ENCODE results near the gene DUS1L.

DUS1L gene

GRCh38 chr17:82065638-82066303 lies at the start of gene DUS1L:
Gene DUS1L (minus strand): TSS chr17:82065804. CDS start chr17:82065059, 745 bp downstream.
- DNase-seq: peak; percentile 21

- no peak for DNase-seq
Observed at GRCh38 chr17:82114872-82115271, 49.3 kb upstream of the DUS1L start.

GRCh38 chr17:82114447-82114846 lies 48.8 kb upstream of the DUS1L start:
- no peak for DNase-seq

GRCh38 chr17:82113941-82114340 lies 48.3 kb upstream of the DUS1L start:
- no peak for DNase-seq

GRCh38 chr17:82113422-82113821 lies 47.8 kb upstream of the DUS1L start:
- no peak for DNase-seq

- peak; percentile 34 for DNase-seq
Observed at GRCh38 chr17:82112914-82113311, 47.3 kb upstream of the DUS1L start.

GRCh38 chr17:82112181-82112913 lies 46.7 kb upstream of the DUS1L start:
- DNase-seq: no peak

GRCh38 chr17:82110298-82110697 lies 44.7 kb upstream of the DUS1L start:
- no peak for DNase-seq

- no peak for DNase-seq
Observed at GRCh38 chr17:82108961-82109475, 43.4 kb upstream of the DUS1L start.

- no peak for DNase-seq
Observed at GRCh38 chr17:82108496-82108945, 42.9 kb upstream of the DUS1L start.

- no peak for DNase-seq
Observed at GRCh38 chr17:82108038-82108437, 42.4 kb upstream of the DUS1L start.

- DNase-seq: no peak
Observed at GRCh38 chr17:82107341-82107860, 41.8 kb upstream of the DUS1L start.

- no peak for DNase-seq
Observed at GRCh38 chr17:82106688-82107305, 41.2 kb upstream of the DUS1L start.

GRCh38 chr17:82105882-82106687 lies 40.5 kb upstream of the DUS1L start:
- peak; percentile 85 for DNase-seq

- DNase-seq: no peak
Observed at GRCh38 chr17:82105417-82105881, 39.8 kb upstream of the DUS1L start.

- no peak for DNase-seq
Observed at GRCh38 chr17:82104797-82105416, 39.3 kb upstream of the DUS1L start.

- no peak for DNase-seq
Observed at GRCh38 chr17:82103553-82104451, 38.2 kb upstream of the DUS1L start.

GRCh38 chr17:82101767-82102679 lies 36.4 kb upstream of the DUS1L start:
- DNase-seq: no peak

- DNase-seq: no peak
Observed at GRCh38 chr17:82101301-82101715, 35.7 kb upstream of the DUS1L start.

Data from MV-4-11 (cell line).